ENCODE data around the gene TMX1.

The TMX1 gene

DNA sequence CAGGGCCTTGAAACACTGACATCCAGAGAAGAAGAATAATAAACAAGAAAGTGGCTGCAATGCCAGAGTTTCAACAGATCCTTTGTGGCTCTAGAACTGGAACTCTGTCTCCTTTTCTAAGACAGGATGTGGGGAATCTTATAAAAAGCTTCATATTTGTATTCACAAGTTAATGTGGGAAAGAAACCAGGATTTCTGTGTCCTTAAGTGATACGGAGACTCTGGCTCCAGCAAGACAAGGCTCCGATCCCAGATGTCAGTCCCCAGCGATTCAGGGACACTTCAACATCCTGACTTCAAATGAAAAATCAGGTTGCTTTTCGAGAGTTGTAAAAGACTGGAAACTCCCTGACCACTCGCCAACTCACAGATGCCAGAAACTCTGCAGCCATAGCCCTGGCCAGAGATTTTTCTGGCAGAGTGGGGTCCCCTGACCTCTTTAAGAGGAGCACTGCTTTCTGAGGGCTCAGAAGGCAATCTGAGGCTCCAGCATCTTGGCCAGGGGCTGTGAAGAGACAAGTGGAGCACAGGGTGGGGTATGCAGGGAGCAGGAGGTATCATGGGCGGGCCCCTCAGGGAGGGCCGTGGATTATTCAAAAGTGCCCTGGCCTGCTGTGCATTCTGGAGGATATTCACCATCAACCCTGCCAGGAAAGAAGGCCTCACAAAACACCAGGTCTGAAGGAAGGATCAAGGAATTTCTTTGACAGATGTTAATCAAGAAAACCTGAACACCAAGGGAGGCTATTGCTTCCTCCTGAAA, 53.3 kb downstream of the TMX1 start:
- DNase-seq (ENCODE audit: low read depth in 3 of 3): no peak

DNA sequence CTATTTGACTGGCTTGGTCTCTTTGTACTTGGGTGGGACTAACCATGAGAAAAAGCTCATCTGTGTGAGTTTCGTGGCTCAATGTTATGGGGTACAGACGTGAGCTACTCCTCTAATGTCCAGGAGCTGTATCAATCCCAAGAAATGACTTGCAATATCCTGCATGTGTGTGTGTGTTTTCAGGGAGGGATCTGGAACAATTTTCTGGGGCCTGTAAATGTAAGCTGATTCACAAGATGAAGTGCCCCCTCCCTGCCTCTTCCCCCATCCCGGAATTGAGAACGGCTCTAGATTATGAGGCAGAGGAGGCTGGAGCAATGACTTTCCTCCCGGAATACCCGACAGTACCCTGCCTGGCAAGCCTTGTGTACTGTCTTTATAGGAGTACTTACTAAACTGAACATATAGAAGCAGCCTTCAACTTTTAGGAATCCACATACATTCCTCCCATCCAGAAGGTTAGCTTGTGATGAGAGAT, 53.9 kb downstream of the TMX1 start:
- no peak for DNase-seq (ENCODE audit: low read depth in 3 of 3)

DNA sequence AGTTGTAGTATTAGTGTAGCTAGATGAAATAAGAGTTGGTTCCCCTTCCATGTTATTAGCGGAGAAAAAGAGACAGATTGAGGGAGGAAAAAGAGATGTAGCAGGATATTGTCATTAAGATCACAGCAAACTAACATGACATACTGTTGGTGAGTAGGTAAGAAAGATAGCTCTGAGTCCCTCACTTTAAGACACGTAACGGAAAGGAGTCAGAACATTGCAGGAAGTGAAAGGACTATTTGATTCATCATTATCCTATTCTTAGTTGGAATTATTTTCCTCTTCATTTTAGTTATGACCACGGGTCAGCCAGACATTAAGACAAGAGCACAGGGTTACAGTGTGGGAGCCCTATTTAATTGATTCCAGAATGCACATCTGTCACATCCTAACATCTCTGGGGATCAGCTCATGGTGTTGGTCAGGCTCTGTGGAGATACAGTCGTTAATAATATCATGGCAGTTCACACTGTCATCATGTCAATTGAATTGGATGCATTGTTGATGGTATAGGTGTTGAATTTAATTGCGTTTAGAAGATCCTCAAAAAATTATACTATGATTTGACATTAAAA, 55.0 kb downstream of the TMX1 start:
- no peak for DNase-seq (ENCODE audit: low read depth in 3 of 3)

DNA sequence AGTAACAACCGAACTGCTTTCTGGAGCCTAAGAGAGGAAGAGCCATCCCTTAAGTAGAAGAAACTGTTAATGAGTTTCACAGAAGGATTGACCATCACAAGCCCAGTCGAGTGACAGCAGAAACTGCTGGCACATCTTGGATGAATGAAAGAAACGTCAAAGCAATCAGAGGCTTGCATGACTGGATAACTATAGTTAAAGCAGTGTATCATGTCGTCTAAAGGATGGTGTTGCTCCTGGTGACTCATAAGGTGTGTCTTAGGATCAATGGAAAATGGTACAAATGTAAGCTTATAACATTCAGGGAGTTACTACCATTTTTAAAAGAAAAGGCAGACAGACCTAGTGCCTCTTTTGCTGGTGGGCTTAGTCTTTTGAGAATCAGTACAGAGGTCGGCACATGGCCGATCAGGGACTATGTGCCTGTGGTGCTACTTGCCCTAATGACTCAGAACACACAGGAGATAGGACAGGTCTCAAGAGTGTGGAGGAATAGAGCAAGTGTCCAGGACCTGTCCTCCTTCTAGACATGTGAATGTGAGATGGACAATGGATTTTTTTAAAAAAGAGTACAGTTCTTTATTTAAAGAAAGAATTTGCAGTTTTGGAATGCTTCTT, 55.7 kb downstream of the TMX1 start:
- DNase-seq (ENCODE audit: low read depth in 3 of 3): no peak

DNA sequence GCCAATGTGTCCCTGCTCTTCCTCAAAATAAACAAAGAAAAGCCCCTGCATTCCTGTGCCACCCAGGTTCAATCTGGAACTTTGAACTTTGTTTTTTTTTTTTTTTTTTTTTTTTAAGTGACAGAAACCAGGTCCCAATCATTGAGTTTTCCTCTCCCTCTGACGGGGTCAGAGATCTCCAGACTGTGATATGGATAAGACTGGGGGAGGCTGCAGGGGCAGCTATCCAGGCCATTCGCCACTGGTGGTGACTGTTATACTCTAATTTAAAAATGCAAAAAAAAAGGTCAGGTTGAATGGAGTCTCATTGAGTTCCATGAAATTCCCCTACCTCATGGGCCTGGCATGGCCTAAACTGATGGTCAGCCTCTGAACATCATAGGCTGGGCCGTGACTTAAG, 57.0 kb downstream of the TMX1 start:
- no peak for DNase-seq (ENCODE audit: low read depth in 3 of 3)

DNA sequence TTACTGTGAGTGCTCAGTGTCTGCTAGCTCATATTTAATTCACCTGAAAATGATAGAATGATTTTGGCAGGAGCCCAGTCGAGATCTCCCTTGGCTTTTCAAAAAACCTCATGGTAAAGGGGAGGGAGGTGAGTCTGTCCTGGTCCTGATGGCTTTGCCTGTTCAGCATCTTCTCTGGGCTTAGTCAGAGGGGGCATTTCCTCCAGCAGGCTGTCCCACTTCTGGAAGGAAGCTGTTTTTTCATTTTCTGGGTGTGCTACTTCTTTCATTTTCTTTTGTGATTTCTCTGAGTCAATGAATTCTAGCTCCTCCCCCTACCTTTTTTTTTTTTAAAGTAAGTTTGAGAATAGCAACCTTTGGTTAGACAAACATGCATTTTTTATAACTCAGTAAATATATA, 58.8 kb downstream of the TMX1 start:
- no peak for DNase-seq (ENCODE audit: low read depth in 3 of 3)

DNA sequence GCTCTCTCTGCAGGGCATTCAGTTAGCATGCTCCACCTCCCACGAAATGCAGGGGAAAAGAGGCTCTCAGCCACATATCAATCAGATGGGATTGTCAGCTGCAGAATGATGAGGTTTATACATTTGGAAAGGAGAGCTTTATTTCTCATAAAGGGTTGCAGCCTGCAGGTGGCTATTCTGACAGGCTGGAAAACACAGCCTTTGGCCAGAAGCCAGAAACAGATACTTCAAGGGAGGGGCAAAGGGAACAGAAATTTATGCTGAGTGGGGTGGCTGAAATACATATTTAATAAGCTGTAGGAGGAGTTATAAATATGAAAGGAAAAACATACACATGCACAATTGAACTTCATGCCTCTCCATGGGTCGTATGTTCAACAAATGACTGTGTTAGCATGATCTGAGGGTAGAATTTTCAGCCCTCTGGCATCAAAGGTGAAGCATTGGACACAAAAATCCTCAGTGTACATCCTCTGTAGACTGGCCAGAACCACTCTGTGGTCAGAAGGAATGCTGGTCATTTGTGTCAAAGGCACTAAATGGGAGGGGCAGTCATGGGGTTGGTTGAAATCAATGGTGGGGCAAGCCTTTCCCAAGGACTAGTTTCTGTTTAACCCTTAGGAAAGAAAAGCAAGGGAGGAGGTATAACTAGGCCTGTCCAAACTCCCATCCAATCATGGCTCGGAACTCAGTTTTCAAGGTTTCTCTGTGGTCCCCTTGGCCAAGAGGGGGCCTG, 62.4 kb downstream of the TMX1 start:
- no peak for DNase-seq (ENCODE audit: low read depth in 3 of 3)

DNA sequence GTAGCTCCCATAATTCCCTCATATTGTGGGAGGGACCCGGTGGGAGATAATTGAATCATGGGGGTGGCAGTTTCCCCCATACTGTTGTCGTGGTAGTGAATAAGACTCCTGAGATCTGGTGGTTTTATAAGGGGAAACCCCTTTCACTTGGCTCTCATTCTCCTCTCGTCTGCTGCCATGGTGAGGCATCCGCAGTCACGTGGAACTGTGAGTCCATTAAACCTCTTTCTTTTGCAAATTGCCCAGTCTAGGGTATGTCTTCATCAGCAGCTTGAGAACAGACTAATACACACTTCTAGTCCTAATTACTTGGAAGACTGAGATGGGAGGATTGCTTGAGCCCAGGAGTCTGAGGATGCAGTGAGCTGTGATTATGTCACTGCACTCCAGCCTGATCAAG, 64.4 kb downstream of the TMX1 start:
- peak in 1 of 3 donors; percentile 19 for DNase-seq (ENCODE audit: low read depth in 3 of 3)

DNA sequence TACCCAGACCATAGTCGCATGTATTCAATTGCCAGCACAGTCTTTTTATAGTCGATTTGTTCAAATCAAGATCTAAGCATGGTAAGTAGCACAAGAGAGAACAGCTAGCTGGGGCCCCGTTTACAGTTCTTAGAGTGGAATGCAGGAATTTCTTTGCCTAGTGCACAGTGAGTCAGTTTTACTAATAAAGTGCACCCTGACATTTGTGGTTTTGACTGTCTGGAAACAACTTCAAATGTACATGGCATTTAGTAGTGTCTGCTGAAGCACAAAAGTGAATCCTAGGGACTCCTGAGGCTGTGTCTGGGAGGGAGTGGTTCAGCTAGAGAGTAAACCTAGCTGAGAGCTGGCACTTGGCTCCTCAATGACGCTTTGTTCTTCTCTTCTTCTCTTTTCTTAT, 64.9 kb downstream of the TMX1 start:
- DNase-seq (ENCODE audit: low read depth in 3 of 3): no peak

DNA sequence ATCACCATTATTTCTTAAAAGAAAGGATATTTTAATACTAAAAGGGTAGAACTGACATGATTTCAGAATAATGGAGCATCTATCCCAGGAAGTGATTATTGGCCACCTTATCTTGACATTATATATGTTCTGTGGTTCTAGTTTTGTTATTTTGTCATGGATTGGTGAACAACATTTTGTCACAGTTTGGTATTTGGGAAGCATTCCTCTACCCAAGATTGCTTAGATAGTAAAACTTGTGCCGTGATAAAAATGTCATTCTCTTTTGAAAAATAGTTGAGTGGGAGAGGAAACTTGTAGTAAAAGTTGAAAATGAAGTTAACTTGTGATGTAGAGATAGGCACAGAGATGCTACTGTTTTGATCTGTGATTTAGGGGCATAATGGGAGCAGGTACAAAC, 65.7 kb downstream of the TMX1 start:
- DNase-seq (ENCODE audit: low read depth in 3 of 3): no peak

All from stimulated activated CD4-positive, alpha-beta T cell treated with anti-CD3 and anti-CD28 coated beads, TNF-alpha, amount 100 ng/mL, for 48 hours (primary cell).